Type B pancreatic cell (in vitro differentiated cells): ENCODE measurements around the gene HOXB7. TPM values are rescaled to one million over a fixed set of nuclear protein-coding genes. Genes with fewer than 3 reads are reported as not detected.

Experiments
- DNase-seq: peaks from one replicate; pipeline ENCODE4 v3.0.0; 2021; ENCODE audit warnings: mixed read lengths; ENCODE audit not compliant: unreplicated experiment; ENCODE audit errors: extremely low spot score
- H3K27ac Mint-ChIP-seq: 2 replicates; pipeline ENCODE4 v1.8.0; 2021; ENCODE audit warnings: mild to moderate bottlenecking, mixed read lengths
- H3K27me3 Mint-ChIP-seq: 2 replicates; pipeline ENCODE4 v1.8.0; 2021; ENCODE audit warnings: mixed read lengths
- H3K36me3 Mint-ChIP-seq: 2 replicates; pipeline ENCODE4 v1.8.0; 2021; ENCODE audit warnings: mixed read lengths
- H3K4me1 Mint-ChIP-seq: one replicate; pipeline ENCODE4 v1.8.0; 2021; ENCODE audit warnings: mixed read lengths; ENCODE audit not compliant: unreplicated experiment
- H3K4me3 Mint-ChIP-seq: 2 replicates; pipeline ENCODE4 v1.8.0; 2021; ENCODE audit warnings: mild to moderate bottlenecking, mixed read lengths
- H3K9me3 Mint-ChIP-seq: 2 replicates; pipeline ENCODE4 v1.8.0; 2021; ENCODE audit warnings: mixed read lengths
- CTCF ChIP-seq: fragments of 200-600 bp; sonication (generic); conservative IDR thresholded peaks from 2 replicates; pipeline ENCODE4 v1.5.0; 2021; ENCODE audit warnings: antibody characterized with exemption, mild to moderate bottlenecking
- total RNA-seq: library from RNA; stranded (reverse); gene quantifications from 2 replicates; pipeline ENCODE4 v1.2.1, GENCODE V29; 2021; ENCODE audit warnings: low replicate concordance

The HOXB7 gene
- total RNA-seq, 1 donor from 2014 or later: 9.8 TPM

- peaks cover 69% of the 10 kb centered on the region for H3K27me3 Mint-ChIP-seq
- peaks cover 19% of the 10 kb centered on the region for H3K36me3 Mint-ChIP-seq
- H3K27ac Mint-ChIP-seq: no peak overlapping the region
- H3K4me1 Mint-ChIP-seq: peaks cover 39% of the 10 kb centered on the region
- no peaks in the 10 kb centered on the region for H3K9me3 Mint-ChIP-seq
- no peak for DNase-seq
- no peak overlapping the region for H3K4me3 Mint-ChIP-seq
- no peak for TF ChIP-seq CTCF
These were observed 34.1 kb downstream of the HOXB7 start for GRCh38 chr17:48576479-48577309.

DNA sequence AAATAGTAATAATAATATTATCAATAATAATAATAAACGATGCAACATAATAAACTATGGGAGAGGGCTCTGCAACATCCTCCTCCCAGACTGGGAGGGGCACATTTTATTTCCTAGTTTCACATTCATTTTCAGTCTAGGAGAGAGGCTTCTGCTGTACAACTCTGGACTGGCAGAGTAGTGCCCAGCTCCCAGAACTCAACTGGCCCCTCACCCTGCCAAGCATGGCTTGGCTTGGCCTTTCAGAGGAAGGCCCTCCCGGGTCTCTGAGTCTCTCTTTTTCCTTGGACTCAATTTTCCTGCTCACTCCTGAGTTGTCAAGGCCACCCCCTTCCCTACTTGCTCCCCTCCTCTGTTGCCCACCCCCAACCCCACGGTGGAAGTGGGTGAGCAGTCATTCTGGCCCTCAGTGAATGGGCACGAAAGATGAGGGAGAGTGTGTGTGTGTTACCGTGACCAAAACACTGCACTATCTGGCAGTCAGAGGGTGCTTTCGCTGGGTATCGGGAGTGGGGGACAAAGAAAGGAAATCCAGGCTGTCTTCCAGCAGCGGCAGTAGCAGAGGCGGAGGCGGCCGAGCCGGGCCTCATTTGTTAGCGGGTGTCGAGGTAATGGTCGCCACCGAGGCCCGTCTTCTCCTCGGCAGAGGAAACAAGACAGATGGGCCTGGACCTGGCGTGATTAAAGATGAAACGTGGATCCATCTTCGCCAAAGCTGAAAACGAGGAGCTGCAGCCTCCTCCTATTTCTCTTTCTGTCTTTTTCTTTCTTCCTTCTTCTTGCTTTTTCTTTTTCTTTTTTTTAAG lies 34.9 kb downstream of the HOXB7 start:
- no peak for TF ChIP-seq CTCF
- no peak overlapping the region for H3K4me3 Mint-ChIP-seq
- DNase-seq: no peak
- no peaks in the 10 kb centered on the region for H3K9me3 Mint-ChIP-seq
- peaks cover 67% of the 10 kb centered on the region for H3K27me3 Mint-ChIP-seq
- peaks cover 45% of the 10 kb centered on the region for H3K4me1 Mint-ChIP-seq
- no peak overlapping the region for H3K27ac Mint-ChIP-seq
- H3K36me3 Mint-ChIP-seq: peaks cover 22% of the 10 kb centered on the region

DNA sequence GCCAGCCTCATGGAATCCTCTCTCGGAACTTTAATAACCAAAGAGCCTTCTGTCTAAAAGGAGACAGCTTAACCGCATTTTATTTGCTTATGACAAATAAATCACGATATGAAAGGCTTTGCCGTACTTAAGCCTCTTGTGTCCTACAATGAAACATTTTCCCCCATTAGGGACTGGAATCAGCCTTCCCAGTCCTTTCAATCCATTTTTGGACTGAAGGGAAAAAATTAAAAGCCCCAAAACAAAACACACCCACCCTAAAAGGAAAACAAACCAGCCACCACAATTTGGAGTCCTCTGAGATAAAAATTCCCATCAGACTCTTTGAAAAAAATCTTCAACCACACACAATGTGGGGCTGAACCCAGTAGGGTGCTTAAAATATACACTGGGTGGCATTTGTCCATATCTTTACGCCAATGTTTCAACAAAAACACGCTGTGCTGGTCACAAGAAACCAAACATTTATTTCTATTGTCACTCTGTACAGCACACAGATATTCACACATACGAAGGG lies 35.7 kb downstream of the HOXB7 start:
- TF ChIP-seq CTCF: no peak
- Mint-ChIP-seq H3K9me3 (no peaks in the 10 kb centered on the region), H3K36me3 (peaks cover 22% of the 10 kb centered on the region)

DNA sequence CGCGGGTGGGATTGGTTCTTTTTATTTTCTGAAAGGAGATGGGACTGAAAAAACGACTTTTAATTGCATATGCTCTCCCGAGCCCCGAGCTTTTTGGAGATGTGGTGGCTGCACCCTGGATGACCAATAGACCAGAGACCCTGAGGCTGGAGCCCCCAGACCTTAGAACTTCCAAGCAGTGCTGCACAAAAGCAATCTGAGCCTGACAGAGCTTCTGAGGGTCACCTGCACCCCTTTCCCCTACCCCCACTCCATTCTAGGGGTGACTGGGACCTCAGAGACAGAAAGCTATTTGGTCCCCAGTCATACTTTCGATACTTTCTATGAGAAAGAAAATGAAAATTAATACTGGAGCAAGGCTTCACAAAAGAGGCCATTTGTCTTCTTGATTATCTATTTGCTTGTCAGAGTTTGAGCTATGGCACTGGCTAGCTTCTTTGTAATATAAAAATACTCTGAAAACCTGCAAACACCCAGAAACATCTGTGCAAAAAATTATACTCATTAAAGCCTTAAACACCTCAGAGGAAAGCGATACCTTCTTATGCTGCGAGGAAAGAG lies 36.2 kb downstream of the HOXB7 start:
- Mint-ChIP-seq H3K4me3 (no peak overlapping the region), H3K9me3 (no peaks in the 10 kb centered on the region), H3K36me3 (peaks cover 22% of the 10 kb centered on the region), H3K27me3 (peaks cover 58% of the 10 kb centered on the region), H3K4me1 (peaks cover 44% of the 10 kb centered on the region), H3K27ac (no peak overlapping the region)
- TF ChIP-seq CTCF: no peak
- DNase-seq: no peak

More for the DNA sequence above, 35.7 kb downstream of the HOXB7 start:
- Mint-ChIP-seq H3K27me3 (peaks cover 63% of the 10 kb centered on the region), H3K4me3 (no peak overlapping the region), H3K4me1 (peaks cover 48% of the 10 kb centered on the region), H3K27ac (no peak overlapping the region)
- no peak for DNase-seq

- Mint-ChIP-seq H3K4me1 (peaks cover 43% of the 10 kb centered on the region), H3K36me3 (peaks cover 18% of the 10 kb centered on the region), H3K9me3 (no peaks in the 10 kb centered on the region), H3K27me3 (peaks cover 54% of the 10 kb centered on the region), H3K4me3 (no peak overlapping the region), H3K27ac (no peak overlapping the region)
- DNase-seq: no peak
- no peak for TF ChIP-seq CTCF
These were observed 38.9 kb downstream of the HOXB7 start for GRCh38 chr17:48571826-48572417.
